KMS-11 (cell line): ENCODE results near the gene RBMS3.

Experiments used
- H2AFZ ChIP-seq: fragments of 200-600 bp; sonication (generic); 2 replicates; pipeline ENCODE4 v1.6.1; 2016; ENCODE audit warnings: antibody characterized with exemption, mixed run types, low read depth
- H3K27ac ChIP-seq: fragments of 200-600 bp; sonication (generic); 2 replicates; pipeline ENCODE4 v1.6.1; 2016; ENCODE audit warnings: mild to moderate bottlenecking, mixed run types
- H3K27me3 ChIP-seq: fragments of 200-600 bp; sonication (generic); 2 replicates; pipeline ENCODE4 v1.6.1; 2017; ENCODE audit warnings: mild to moderate bottlenecking, low read depth, mixed run types, moderate library complexity; ENCODE audit not compliant: insufficient read depth
- H3K36me3 ChIP-seq: fragments of 200-600 bp; sonication (generic); 2 replicates; pipeline ENCODE4 v1.6.1; 2017; ENCODE audit warnings: mild to moderate bottlenecking, mixed run types; ENCODE audit not compliant: insufficient read depth
- H3K4me1 ChIP-seq: fragments of 200-600 bp; sonication (generic); 2 replicates; pipeline ENCODE4 v1.6.1; 2016; ENCODE audit warnings: mild to moderate bottlenecking, low read depth, mixed run types; ENCODE audit not compliant: poor library complexity, severe bottlenecking
- H3K4me2 ChIP-seq: fragments of 200-600 bp; sonication (generic); 2 replicates; pipeline ENCODE4 v1.7.0; 2016; ENCODE audit warnings: mild to moderate bottlenecking, mixed run types
- H3K4me3 ChIP-seq: fragments of 200-600 bp; sonication (generic); IDR thresholded peaks from 2 replicates; pipeline ENCODE4 v1.6.1; 2017; ENCODE audit warnings: low read depth, low read length, mixed read lengths; ENCODE audit not compliant: insufficient read depth
- H3K79me2 ChIP-seq: fragments of 200-600 bp; sonication (generic); 2 replicates; pipeline ENCODE4 v1.6.1; 2016; ENCODE audit warnings: low read depth, mixed run types; ENCODE audit not compliant: insufficient read depth
- H3K9ac ChIP-seq: fragments of 200-600 bp; sonication (generic); 2 replicates; pipeline ENCODE4 v1.6.1; 2016; ENCODE audit warnings: mild to moderate bottlenecking, mixed run types
- H4K20me1 ChIP-seq: fragments of 200-600 bp; sonication (generic); 2 replicates; pipeline ENCODE4 v1.6.1; 2016; ENCODE audit warnings: mild to moderate bottlenecking, mixed run types; ENCODE audit not compliant: insufficient read depth
- CTCF ChIP-seq: fragments of 200-600 bp; sonication (generic); conservative IDR thresholded peaks from 2 replicates; pipeline ENCODE4 v1.6.1; 2017; ENCODE audit warnings: low read depth, mild to moderate bottlenecking, antibody characterized with exemption, low read length, moderate library complexity, mixed read lengths

The RBMS3 gene

GRCh38 chr3:29958816-29959215, 677.9 kb downstream of the RBMS3 start:
- no peaks in the 10 kb centered on the region for H3K4me1 ChIP-seq
- H3K4me2 ChIP-seq, result no peak overlapping the region
- H3K4me3 ChIP-seq, result no peak overlapping the region
- H4K20me1 ChIP-seq, result no peaks in the 10 kb centered on the region
- no peak overlapping the region for H2AFZ ChIP-seq
- TF ChIP-seq CTCF, result no peak
- no peaks in the 10 kb centered on the region for H3K27me3 ChIP-seq
- no peak overlapping the region for H3K9ac ChIP-seq
- no peaks in the 10 kb centered on the region for H3K79me2 ChIP-seq
- no peak overlapping the region for H3K27ac ChIP-seq
- H3K36me3 ChIP-seq, result no peaks in the 10 kb centered on the region

GRCh38 chr3:29971895-29972294, 691.0 kb downstream of the RBMS3 start:
- Histone ChIP-seq H4K20me1 (no peaks in the 10 kb centered on the region), H3K36me3 (no peaks in the 10 kb centered on the region), H3K79me2 (no peaks in the 10 kb centered on the region), H3K4me3 (no peak overlapping the region), H3K4me1 (no peaks in the 10 kb centered on the region), H3K9ac (no peak overlapping the region), H3K27ac (no peak overlapping the region), H2AFZ (no peak overlapping the region), H3K4me2 (no peak overlapping the region), H3K27me3 (no peaks in the 10 kb centered on the region)
- TF ChIP-seq CTCF, result no peak

GRCh38 chr3:29972320-29972993, 691.6 kb downstream of the RBMS3 start:
- H3K9ac ChIP-seq, result no peak overlapping the region
- no peak overlapping the region for H3K4me2 ChIP-seq
- H3K27ac ChIP-seq, result no peak overlapping the region
- no peak overlapping the region for H3K4me3 ChIP-seq
- no peaks in the 10 kb centered on the region for H3K4me1 ChIP-seq
- no peaks in the 10 kb centered on the region for H3K27me3 ChIP-seq
- no peaks in the 10 kb centered on the region for H3K36me3 ChIP-seq
- TF ChIP-seq CTCF, result no peak
- H4K20me1 ChIP-seq, result no peaks in the 10 kb centered on the region
- no peak overlapping the region for H2AFZ ChIP-seq
- H3K79me2 ChIP-seq, result no peaks in the 10 kb centered on the region

- Histone ChIP-seq H3K4me1 (no peaks in the 10 kb centered on the region), H3K4me2 (no peak overlapping the region), H3K27ac (no peak overlapping the region), H3K79me2 (no peaks in the 10 kb centered on the region), H4K20me1 (no peaks in the 10 kb centered on the region), H3K36me3 (no peaks in the 10 kb centered on the region), H2AFZ (no peak overlapping the region), H3K9ac (no peak overlapping the region), H3K27me3 (no peaks in the 10 kb centered on the region), H3K4me3 (no peak overlapping the region)
- no peak for TF ChIP-seq CTCF
Observed at GRCh38 chr3:29973763-29974162, 692.9 kb downstream of the RBMS3 start.
